Choroid plexus epithelial cell (primary cell): ENCODE measurements around the gene C9.
"Not testable (repeated sequence)": the region's sequence is repeated elsewhere in the genome, so short reads cannot be mapped to it uniquely, and the experiment has no call there.

Experiments
- DNase-seq: peaks from one replicate; pipeline ENCODE4 v3.0.0-alpha.2; 2010; ENCODE audit warnings: low read depth
- H3K4me3 ChIP-seq: 2 replicates; pipeline ENCODE4 v1.5.1; 2011; ENCODE audit warnings: low read depth, mild to moderate bottlenecking, control low read depth, low read length, moderate library complexity
- CTCF ChIP-seq: conservative IDR thresholded peaks from 2 replicates; pipeline ENCODE4 v1.5.1; 2011; ENCODE audit warnings: low read depth, mild to moderate bottlenecking, control low read depth, inconsistent platforms, low read length, moderate library complexity

The C9 gene

DNA sequence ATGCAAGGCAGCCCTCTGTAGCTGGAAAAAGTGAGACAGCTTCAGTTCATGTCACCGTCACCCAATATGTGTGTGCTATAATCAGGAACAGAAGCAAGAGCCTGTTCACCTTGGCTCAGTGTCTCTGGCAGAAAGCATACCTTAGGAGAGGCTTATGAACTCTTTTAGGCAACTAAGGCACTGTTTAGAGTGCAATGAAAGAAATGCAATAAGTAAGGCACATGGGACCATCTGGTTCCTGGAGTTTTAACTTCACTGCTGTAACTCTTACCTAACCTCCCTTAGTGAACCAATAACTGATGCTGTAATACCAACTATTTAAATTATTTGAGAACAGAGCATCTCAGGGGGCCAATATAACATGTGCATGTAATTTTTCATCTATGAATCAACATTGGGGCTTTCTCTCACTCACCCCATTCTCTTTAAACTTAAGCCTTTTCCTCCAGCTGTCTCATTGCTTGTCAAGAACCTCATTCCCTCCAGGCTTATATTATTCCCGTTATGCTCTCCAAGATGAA lies 32.4 kb downstream of the C9 start:
- H3K4me3 ChIP-seq, result no peak overlapping the region
- no peak for TF ChIP-seq CTCF
- no peak for DNase-seq

- DNase-seq, result no peak
- TF ChIP-seq CTCF, result no peak
- no peak overlapping the region for H3K4me3 ChIP-seq
These were observed 35.6 kb downstream of the C9 start for GRCh38 chr5:39328731-39329130.

DNA sequence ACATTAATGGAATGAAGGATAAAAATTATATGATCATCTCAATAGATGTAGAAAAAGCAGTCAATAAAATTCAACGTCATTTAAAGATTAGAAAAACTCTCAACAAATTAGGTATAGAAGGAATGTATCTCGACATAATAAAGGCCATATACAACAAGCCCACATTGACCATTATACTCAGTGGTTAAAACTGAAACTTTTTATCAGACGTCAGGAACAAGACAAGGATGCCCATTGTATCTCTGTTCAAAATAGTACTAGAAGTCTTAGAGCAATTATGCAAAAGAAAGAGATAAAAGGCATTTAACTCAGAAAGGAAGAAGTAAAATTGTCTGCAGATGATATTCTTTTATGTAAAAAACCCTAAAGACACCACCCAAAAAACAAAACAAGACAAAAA lies 40.8 kb downstream of the C9 start:
- DNase-seq, result no peak
- no peak for TF ChIP-seq CTCF
- no peak overlapping the region for H3K4me3 ChIP-seq

DNA sequence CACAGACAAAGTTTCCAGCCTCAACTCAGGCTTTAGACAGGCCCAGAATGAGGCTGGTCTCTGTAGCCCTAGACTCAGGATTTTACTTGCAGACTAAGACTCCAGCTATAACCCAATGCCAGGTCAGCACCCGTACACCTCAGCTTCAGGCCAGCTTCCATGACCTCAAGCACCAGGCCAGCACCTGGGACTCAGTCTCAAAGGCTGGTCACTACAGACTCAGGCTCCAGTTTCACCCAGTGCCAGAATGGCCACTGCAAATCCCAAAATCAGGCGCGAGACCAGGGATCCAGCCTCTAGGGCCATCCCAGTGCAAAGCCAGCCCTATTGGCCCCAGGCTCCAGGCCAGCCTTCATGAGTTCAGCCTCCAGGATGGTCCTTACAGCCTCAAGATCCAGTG lies 44.9 kb downstream of the C9 start:
- no peak for DNase-seq
- no peak overlapping the region for H3K4me3 ChIP-seq
- TF ChIP-seq CTCF, result no peak

GRCh38 chr5:39316464-39316863 lies 47.8 kb downstream of the C9 start:
- DNase-seq, H3K4me3 ChIP-seq: not testable (repeated sequence)

- TF ChIP-seq CTCF, result no peak
- no peak for DNase-seq
- no peak overlapping the region for H3K4me3 ChIP-seq
These were observed 48.3 kb downstream of the C9 start for GRCh38 chr5:39315995-39316394.

DNA sequence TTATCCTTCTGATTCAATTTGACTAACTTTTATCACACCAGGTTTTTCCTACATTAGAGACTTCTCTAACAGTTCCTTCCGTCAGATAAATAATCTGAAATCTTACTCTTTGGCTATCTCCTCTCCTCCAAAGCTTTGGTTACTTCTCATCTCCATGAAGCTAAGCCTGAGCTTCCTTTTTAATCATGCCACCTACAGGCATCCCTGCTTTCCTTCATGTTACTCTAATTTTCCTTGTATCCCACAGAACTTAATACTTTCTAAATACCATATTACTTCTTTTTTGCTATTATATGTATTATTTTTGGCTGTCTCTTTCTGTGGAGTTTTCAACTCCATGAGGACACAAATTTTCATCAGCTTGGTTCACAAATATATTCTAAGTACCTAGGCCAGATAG lies 49.7 kb downstream of the C9 start:
- DNase-seq, result no peak
- TF ChIP-seq CTCF, result no peak
- H3K4me3 ChIP-seq, result no peak overlapping the region

GRCh38 chr5:39309534-39309933 lies 54.8 kb downstream of the C9 start:
- TF ChIP-seq CTCF, result no peak
- H3K4me3 ChIP-seq, result no peak overlapping the region
- no peak for DNase-seq
